Mesothelial cell of epicardium (in vitro differentiated cells): ENCODE data around the gene C3orf18. TPM values are rescaled to one million over a fixed set of nuclear protein-coding genes. Genes with fewer than 3 reads are reported as not detected.
A peak's percentile ranks its signal among the peaks of the same experiment; 100 is the strongest.

Experiments
- DNase-seq, 2 experiments: peaks; one replicate each; pipeline ENCODE4 v3.0.0; 2021; ENCODE audit warnings: low spot score in 2 of 2; ENCODE audit not compliant: unreplicated experiment in 2 of 2
- H3K27ac Mint-ChIP-seq: 2 replicates; pipeline ENCODE4 v1.8.0; 2021; ENCODE audit warnings: mixed read lengths
- H3K27me3 Mint-ChIP-seq: 2 replicates; pipeline ENCODE4 v1.8.0; 2021; ENCODE audit warnings: low read depth, mixed read lengths
- H3K36me3 Mint-ChIP-seq: 2 replicates; pipeline ENCODE4 v1.8.0; 2021; ENCODE audit warnings: mixed read lengths
- H3K4me1 Mint-ChIP-seq: 2 replicates; pipeline ENCODE4 v1.8.0; 2021; ENCODE audit warnings: mixed read lengths
- H3K4me3 Mint-ChIP-seq: 2 replicates; pipeline ENCODE4 v1.8.0; 2021; ENCODE audit warnings: mild to moderate bottlenecking, moderate library complexity, mixed read lengths
- H3K9me3 Mint-ChIP-seq: 2 replicates; pipeline ENCODE4 v1.8.0; 2021; ENCODE audit warnings: mixed read lengths
- CTCF ChIP-seq: fragments of 200-600 bp; sonication (generic); IDR thresholded peaks from one replicate; pipeline ENCODE4 v1.5.0; 2021; ENCODE audit warnings: antibody characterized with exemption; ENCODE audit not compliant: unreplicated experiment
- total RNA-seq: library from RNA; stranded (reverse); gene quantifications from 3 replicates; pipeline ENCODE4 v1.2.1, GENCODE V29; 2021

C3orf18 gene
- 12.7 to 15.1 TPM (median 12.8 TPM) in 3 replicates for total RNA-seq

DNA sequence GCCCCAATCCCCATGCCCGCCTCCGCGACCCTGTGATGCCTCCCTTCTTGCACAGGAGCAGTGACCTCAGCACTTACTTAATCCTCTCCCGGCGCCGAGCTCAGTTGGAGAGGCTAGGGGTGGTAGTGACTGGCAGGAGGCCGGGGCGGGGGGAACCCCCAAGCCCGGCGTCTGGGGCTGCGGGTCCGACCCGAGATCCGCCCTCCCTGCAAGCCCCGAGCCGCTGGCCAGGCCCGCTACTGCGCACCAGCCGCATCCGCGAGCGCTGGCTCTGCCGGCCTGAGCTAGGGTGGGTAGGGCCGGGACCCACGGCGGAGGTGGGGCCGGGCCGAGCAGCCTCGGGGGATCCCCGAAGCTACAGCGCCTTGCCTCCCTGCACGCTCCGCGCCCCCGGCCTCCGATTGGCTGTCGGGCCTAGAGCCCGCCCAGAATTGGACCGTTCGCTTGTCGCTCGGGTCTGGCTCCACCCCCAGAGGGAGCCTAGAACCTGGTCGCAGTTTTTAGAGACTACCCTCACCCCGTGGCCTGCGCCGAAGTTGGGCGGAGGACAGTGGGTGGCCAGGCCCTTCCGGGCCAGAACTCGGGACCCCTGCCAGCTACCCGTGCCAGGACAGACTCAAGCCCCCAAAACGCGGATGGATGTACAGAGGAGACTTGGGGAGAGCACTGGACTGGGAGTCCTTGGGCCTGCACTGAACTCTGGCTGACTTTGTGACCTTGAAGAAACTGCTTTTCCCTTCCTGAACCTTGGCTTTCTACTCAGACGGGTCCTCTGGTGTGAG is at the start of gene C3orf18:
Gene C3orf18 (minus strand): TSS at position 362 of the 782 bp plus-strand sequence. CDS start 2,048 bp downstream, outside the sequence.
- TF ChIP-seq CTCF: no peak
- Mint-ChIP-seq H3K4me3 (peak within 1 kb of the TSS; percentile 93), H3K27me3 (peaks cover 16% of the 10 kb centered on the region), H3K27ac (peak within 1 kb of the TSS; percentile 82), H3K9me3 (no peaks in the 10 kb centered on the region), H3K36me3 (no peaks in the 10 kb centered on the region), H3K4me1 (peaks cover 17% of the 10 kb centered on the region)
- peak; percentile 71 to 84 for DNase-seq

GRCh38 chr3:50616770-50617095 is 49.2 kb upstream of the C3orf18 start:
- Mint-ChIP-seq H3K27me3 (peaks cover 5% of the 10 kb centered on the region), H3K36me3 (peaks cover 4% of the 10 kb centered on the region), H3K4me1 (peaks cover 34% of the 10 kb centered on the region), H3K4me3 (peak overlapping the region; percentile 79), H3K27ac (peak overlapping the region; percentile 82), H3K9me3 (no peaks in the 10 kb centered on the region)
- peak; percentile 79 to 91 for DNase-seq
- no peak for TF ChIP-seq CTCF

GRCh38 chr3:50616003-50616769 is 48.6 kb upstream of the C3orf18 start:
- Mint-ChIP-seq H3K9me3 (no peaks in the 10 kb centered on the region), H3K27ac (peak overlapping the region; percentile 82), H3K4me3 (peak overlapping the region; percentile 79), H3K4me1 (peaks cover 34% of the 10 kb centered on the region), H3K27me3 (peaks cover 5% of the 10 kb centered on the region), H3K36me3 (peaks cover 4% of the 10 kb centered on the region)
- peak; percentile 68 to 89 for DNase-seq
- TF ChIP-seq CTCF: peak; percentile 78

GRCh38 chr3:50615190-50615589 is 47.6 kb upstream of the C3orf18 start:
- Mint-ChIP-seq H3K27me3 (peaks cover 5% of the 10 kb centered on the region), H3K4me1 (peaks cover 44% of the 10 kb centered on the region), H3K27ac (no peak overlapping the region), H3K9me3 (no peaks in the 10 kb centered on the region), H3K4me3 (no peak overlapping the region), H3K36me3 (no peaks in the 10 kb centered on the region)
- no peak for TF ChIP-seq CTCF
- DNase-seq: no peak

DNA sequence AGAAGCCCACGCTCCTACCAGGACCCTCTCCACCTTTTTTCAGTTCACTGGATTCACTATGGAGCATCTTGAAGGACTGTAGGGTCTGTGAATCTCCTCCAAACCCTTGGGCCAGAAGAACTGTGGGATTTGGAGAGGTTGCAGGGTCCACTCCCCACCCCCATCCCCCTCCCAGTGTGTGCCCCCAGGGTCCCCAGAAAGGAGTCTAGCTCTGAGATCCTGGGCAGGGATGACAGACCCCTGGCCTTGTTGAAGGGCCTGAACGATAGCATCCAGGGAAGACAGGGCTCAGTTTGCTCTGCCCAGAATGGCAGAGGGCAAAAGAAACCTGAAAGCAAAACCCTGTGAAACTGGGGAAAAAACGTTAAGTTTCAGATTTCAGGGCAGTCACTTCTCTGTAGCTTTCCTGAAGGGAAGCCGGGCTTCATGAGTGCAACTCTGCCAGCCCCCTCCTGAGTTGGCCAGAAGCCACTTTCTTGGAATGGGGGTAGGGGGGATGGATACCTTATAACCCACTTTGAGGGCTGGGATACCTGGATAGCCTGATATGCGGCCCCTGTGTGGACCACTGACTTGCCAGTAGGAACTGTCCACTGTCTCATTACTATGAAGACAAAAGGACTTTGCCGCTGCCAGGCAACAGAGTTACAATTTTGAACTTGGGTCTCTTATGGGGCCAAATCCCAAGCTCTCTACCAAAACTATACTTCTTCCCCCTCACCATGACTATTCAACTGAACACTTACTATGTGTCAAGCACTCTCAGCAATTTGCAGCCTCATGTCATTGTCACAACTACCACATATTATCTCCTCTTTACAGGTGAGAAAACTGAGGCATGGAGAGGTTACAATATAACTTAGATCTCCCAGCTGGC is 45.7 kb upstream of the C3orf18 start:
- H3K4me3 Mint-ChIP-seq: peak overlapping the region; percentile 79
- TF ChIP-seq CTCF: no peak
- H3K27me3 Mint-ChIP-seq: peaks cover 5% of the 10 kb centered on the region
- DNase-seq: no peak
- peaks cover 57% of the 10 kb centered on the region for H3K4me1 Mint-ChIP-seq
- peak overlapping the region; percentile 96 for H3K27ac Mint-ChIP-seq
- no peaks in the 10 kb centered on the region for H3K9me3 Mint-ChIP-seq
- H3K36me3 Mint-ChIP-seq: no peaks in the 10 kb centered on the region
